ENCODE measurements around the gene SORL1-AS1. TPM values are rescaled to one million over a fixed set of nuclear protein-coding genes. Genes with fewer than 3 reads are reported as not detected.

SORL1-AS1 gene

DNA sequence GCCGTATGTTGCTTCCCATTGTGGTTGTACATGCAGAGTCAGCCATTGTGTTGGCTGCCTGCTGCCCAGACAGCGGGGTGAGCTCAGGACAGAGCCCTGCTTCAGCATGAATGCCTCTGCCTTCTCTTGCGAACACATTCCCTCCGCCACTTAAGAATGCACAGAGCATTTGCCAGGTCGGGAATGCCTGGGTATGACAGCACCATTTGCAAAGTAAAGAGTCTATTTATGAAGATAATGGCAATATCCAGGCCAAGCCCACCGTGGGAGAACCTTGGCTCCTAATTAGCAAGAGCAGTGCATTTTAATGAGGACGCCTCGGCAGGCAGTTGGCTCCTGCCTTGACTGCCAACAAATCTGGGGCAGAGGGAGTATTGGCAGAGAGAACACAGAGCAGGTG lies 63.1 kb downstream of the SORL1-AS1 start:
- Histone ChIP-seq H2AFZ (ENCODE audit: low read length) (no peak overlapping the region; the same call in 1 of the 2 replicates), H3K9me2 (ENCODE audit: insufficient read depth, low read length) (no peaks in the 10 kb centered on the region), H3K4me1 (ENCODE audit: insufficient read depth, low read length, poor library complexity, severe bottlenecking) (peaks cover 88% of the 10 kb centered on the region), H4K20me1 (ENCODE audit: insufficient read depth, low read length) (no peaks in the 10 kb centered on the region), H3K9me3 (ENCODE audit: low read length) (peaks cover 7% of the 10 kb centered on the region; the same call in 1 of the 2 replicates), H3K4me2 (ENCODE audit: low read length) (no peak overlapping the region; the same call in 1 of the 2 replicates), H3K79me2 (ENCODE audit: insufficient read depth, low read depth, low read length) (no peaks in the 10 kb centered on the region), H3K27ac (ENCODE audit: low read depth, low read length, poor library complexity, severe bottlenecking) (no peak overlapping the region), H3K4me3 (ENCODE audit: low read depth, low read length, poor library complexity, severe bottlenecking) (no peak overlapping the region), H3K36me3 (ENCODE audit: insufficient read depth, low read length) (peaks cover 9% of the 10 kb centered on the region; the same call in 1 of the 2 replicates)
- intact Hi-C loops (cut with micrococcal nuclease; ENCODE audit: unreplicated experiment) = no loop called here
- ChIA-PET CTCF (ENCODE audit: unreplicated experiment) (no interaction called here), POLR2A (interaction anchor here (0.8 to 8.4 kb wide), 8 partner anchors 9 to 25 kb away, joined by 3 to 88 read pairs (median 4); no protein-coding TSS in a partner anchor)
- no peak for TF ChIP-seq EZH2phosphoT487 (IDR thresholded peaks at IDR 0.05; ENCODE audit: borderline replicate concordance, low read depth, low read length)
- TF ChIP-seq, protein P1, sequence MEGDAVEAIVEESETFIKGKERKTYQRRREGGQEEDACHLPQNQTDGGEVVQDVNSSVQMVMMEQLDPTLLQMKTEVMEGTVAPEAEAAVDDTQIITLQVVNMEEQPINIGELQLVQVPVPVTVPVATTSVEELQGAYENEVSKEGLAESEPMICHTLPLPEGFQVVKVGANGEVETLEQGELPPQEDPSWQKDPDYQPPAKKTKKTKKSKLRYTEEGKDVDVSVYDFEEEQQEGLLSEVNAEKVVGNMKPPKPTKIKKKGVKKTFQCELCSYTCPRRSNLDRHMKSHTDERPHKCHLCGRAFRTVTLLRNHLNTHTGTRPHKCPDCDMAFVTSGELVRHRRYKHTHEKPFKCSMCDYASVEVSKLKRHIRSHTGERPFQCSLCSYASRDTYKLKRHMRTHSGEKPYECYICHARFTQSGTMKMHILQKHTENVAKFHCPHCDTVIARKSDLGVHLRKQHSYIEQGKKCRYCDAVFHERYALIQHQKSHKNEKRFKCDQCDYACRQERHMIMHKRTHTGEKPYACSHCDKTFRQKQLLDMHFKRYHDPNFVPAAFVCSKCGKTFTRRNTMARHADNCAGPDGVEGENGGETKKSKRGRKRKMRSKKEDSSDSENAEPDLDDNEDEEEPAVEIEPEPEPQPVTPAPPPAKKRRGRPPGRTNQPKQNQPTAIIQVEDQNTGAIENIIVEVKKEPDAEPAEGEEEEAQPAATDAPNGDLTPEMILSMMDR (conservative IDR thresholded peaks at IDR 0.05; ENCODE audit: low read length) = no peak
- BruUV-seq (replicated peaks) = no TSS peak
- DNase-seq (ENCODE audit: low spot score) = no peak

Other genes with a start within 250 kb of the SORL1-AS1 start
- gene SC5D, start 160.2 kb downstream of the SORL1-AS1 start, total RNA-seq (2014; rRNA removed; shearing (Covaris generic)) = 16.4 and 27.9 TPM in 2 replicates
- 42.7 and 43.3 TPM in 2 replicates for gene SC5D, start 160.2 kb downstream of the SORL1-AS1 start, total RNA-seq (2022)
- 219 and 228 TPM in 2 replicates for gene SORL1, start 653 bp downstream of the SORL1-AS1 start, total RNA-seq (2014; rRNA removed; shearing (Covaris generic))
- 400 and 411 TPM in 2 replicates for gene SORL1, start 653 bp downstream of the SORL1-AS1 start, total RNA-seq (2022)